ENCODE results near the gene PARVA.

The PARVA gene

GRCh38 chr11:12430351-12430750 is 53.0 kb downstream of the PARVA start:
- DNase-seq (ENCODE audit: low read depth in 1 of 2, low spot score in 1 of 2) = no peak

- no peak for DNase-seq (ENCODE audit: low read depth in 1 of 2, low spot score in 1 of 2)
Observed at GRCh38 chr11:12430954-12431595, 53.7 kb downstream of the PARVA start.

GRCh38 chr11:12432507-12432906 is 55.1 kb downstream of the PARVA start:
- DNase-seq (ENCODE audit: low read depth in 1 of 2, low spot score in 1 of 2) = no peak

- no peak for DNase-seq (ENCODE audit: low read depth in 1 of 2, low spot score in 1 of 2)
Observed at GRCh38 chr11:12433121-12433520, 55.8 kb downstream of the PARVA start.

GRCh38 chr11:12433571-12434324 is 56.4 kb downstream of the PARVA start:
- DNase-seq (ENCODE audit: low read depth in 1 of 2, low spot score in 1 of 2) = no peak

GRCh38 chr11:12434325-12434654 is 56.9 kb downstream of the PARVA start:
- no peak for DNase-seq (ENCODE audit: low read depth in 1 of 2, low spot score in 1 of 2)

- no peak for DNase-seq (ENCODE audit: low read depth in 1 of 2, low spot score in 1 of 2)
Observed at GRCh38 chr11:12435264-12435663, 57.9 kb downstream of the PARVA start.

- no peak for DNase-seq (ENCODE audit: low read depth in 1 of 2, low spot score in 1 of 2)
Observed at GRCh38 chr11:12436266-12436665, 58.9 kb downstream of the PARVA start.

- no peak for DNase-seq (ENCODE audit: low read depth in 1 of 2, low spot score in 1 of 2)
Observed at GRCh38 chr11:12438291-12438690, 60.9 kb downstream of the PARVA start.

GRCh38 chr11:12439615-12440014 is 62.2 kb downstream of the PARVA start:
- DNase-seq (ENCODE audit: low read depth in 1 of 2, low spot score in 1 of 2) = no peak

GRCh38 chr11:12440565-12440964 is 63.2 kb downstream of the PARVA start:
- DNase-seq (ENCODE audit: low read depth in 1 of 2, low spot score in 1 of 2) = no peak

GRCh38 chr11:12441231-12441861 is 64.0 kb downstream of the PARVA start:
- DNase-seq (ENCODE audit: low read depth in 1 of 2, low spot score in 1 of 2) = no peak

GRCh38 chr11:12444601-12445000 is 67.2 kb downstream of the PARVA start:
- DNase-seq (ENCODE audit: low read depth in 1 of 2, low spot score in 1 of 2) = no peak

GRCh38 chr11:12445001-12445400 is 67.6 kb downstream of the PARVA start:
- DNase-seq (ENCODE audit: low read depth in 1 of 2, low spot score in 1 of 2) = no peak

- no peak for DNase-seq (ENCODE audit: low read depth in 1 of 2, low spot score in 1 of 2)
Observed at GRCh38 chr11:12446863-12447262, 69.5 kb downstream of the PARVA start.

- DNase-seq (ENCODE audit: low read depth in 1 of 2, low spot score in 1 of 2) = no peak
Observed at GRCh38 chr11:12448131-12448939, 71.0 kb downstream of the PARVA start.

- DNase-seq (ENCODE audit: low read depth in 1 of 2, low spot score in 1 of 2) = no peak
Observed at GRCh38 chr11:12449961-12450715, 72.8 kb downstream of the PARVA start.

- DNase-seq (ENCODE audit: low read depth in 1 of 2, low spot score in 1 of 2) = no peak
Observed at GRCh38 chr11:12451179-12451814, 73.9 kb downstream of the PARVA start.

- no peak for DNase-seq (ENCODE audit: low read depth in 1 of 2, low spot score in 1 of 2)
Observed at GRCh38 chr11:12453243-12453642, 75.9 kb downstream of the PARVA start.

GRCh38 chr11:12454782-12455181 is 77.4 kb downstream of the PARVA start:
- no peak for DNase-seq (ENCODE audit: low read depth in 1 of 2, low spot score in 1 of 2)
